Glutamatergic neuron (in vitro differentiated cells): Measurements from ENCODE around the gene RIMS3. TPM values are rescaled to one million over a fixed set of nuclear protein-coding genes. Genes with fewer than 3 reads are reported as not detected.
"Not testable (repeated sequence)": the region's sequence is repeated elsewhere in the genome, so short reads cannot be mapped to it uniquely, and the experiment has no call there.

ENCODE experiments used
- DNase-seq: peaks from one replicate; pipeline ENCODE4 v3.0.0; 2022
- H3K27ac Mint-ChIP-seq: one replicate; pipeline ENCODE4 v1.8.0; 2020; ENCODE audit warnings: mild to moderate bottlenecking, mixed read lengths, inconsistent platforms; ENCODE audit not compliant: unreplicated experiment
- H3K27me3 Mint-ChIP-seq: one replicate; pipeline ENCODE4 v1.8.0; 2020; ENCODE audit warnings: mild to moderate bottlenecking, moderate library complexity, mixed read lengths, inconsistent platforms; ENCODE audit not compliant: unreplicated experiment
- H3K36me3 Mint-ChIP-seq: one replicate; pipeline ENCODE4 v1.8.0; 2020; ENCODE audit warnings: mild to moderate bottlenecking, mixed read lengths, inconsistent platforms; ENCODE audit not compliant: unreplicated experiment
- H3K4me1 Mint-ChIP-seq: one replicate; pipeline ENCODE4 v1.8.0; 2020; ENCODE audit warnings: mild to moderate bottlenecking, low read depth, mixed read lengths, inconsistent platforms; ENCODE audit not compliant: unreplicated experiment
- H3K4me3 Mint-ChIP-seq: one replicate; pipeline ENCODE4 v1.8.0; 2020; ENCODE audit warnings: mild to moderate bottlenecking, mixed read lengths, inconsistent platforms; ENCODE audit not compliant: unreplicated experiment
- H3K9me3 Mint-ChIP-seq: one replicate; pipeline ENCODE4 v1.8.0; 2020; ENCODE audit warnings: mild to moderate bottlenecking, moderate library complexity, mixed read lengths, inconsistent platforms; ENCODE audit not compliant: unreplicated experiment
- total RNA-seq: library from RNA; stranded (reverse); fragmentation: NEBNext Ultra II Directional; extraction: Animal tissue kit (Norgen Biotek cat#: 25700); gene quantifications from one replicate; pipeline ENCODE4 v1.2.1, GENCODE V29; 2021; ENCODE audit not compliant: unreplicated experiment
- TF ChIP-seq, protein P1 (sequence below): fragments of 200-600 bp; sonication (generic); IDR thresholded peaks from one replicate; pipeline ENCODE4 v1.5.0; 2021; ENCODE audit not compliant: partially characterized antibody, unreplicated experiment

Gene RIMS3
- total RNA-seq, 1 donor from 2014 or later, result 126 TPM

DNA sequence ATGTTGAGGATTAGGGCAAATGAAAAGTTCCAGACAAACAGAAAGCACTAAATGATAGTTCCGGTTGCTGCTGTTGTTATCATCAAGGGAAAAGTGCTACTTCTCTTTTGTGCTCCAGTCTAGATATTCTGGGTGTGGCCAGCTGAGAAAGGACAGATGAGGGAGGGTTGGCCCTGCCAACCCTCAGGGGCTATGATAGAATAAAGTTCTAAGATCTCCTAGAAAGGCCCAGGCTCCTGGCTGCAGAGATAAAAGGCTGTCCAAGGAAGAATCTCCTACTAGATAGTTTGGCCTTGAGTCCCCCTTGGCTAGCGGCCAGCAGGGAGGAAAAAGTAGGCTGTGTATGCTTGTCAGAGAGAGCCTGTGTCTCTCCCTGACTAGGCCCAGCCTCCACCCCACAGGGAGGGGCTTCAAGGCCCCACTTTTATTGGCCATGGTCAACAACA lies 31.5 kb downstream of the RIMS3 start:
- no peak overlapping the region for H3K4me3 Mint-ChIP-seq
- peaks cover 9% of the 10 kb centered on the region for H3K36me3 Mint-ChIP-seq
- peaks cover 5% of the 10 kb centered on the region for H3K27me3 Mint-ChIP-seq
- DNase-seq, result no peak
- H3K4me1 Mint-ChIP-seq, result peaks cover 12% of the 10 kb centered on the region
- no peak overlapping the region for H3K27ac Mint-ChIP-seq
- H3K9me3 Mint-ChIP-seq, result peaks cover 15% of the 10 kb centered on the region
- TF ChIP-seq, protein P1, sequence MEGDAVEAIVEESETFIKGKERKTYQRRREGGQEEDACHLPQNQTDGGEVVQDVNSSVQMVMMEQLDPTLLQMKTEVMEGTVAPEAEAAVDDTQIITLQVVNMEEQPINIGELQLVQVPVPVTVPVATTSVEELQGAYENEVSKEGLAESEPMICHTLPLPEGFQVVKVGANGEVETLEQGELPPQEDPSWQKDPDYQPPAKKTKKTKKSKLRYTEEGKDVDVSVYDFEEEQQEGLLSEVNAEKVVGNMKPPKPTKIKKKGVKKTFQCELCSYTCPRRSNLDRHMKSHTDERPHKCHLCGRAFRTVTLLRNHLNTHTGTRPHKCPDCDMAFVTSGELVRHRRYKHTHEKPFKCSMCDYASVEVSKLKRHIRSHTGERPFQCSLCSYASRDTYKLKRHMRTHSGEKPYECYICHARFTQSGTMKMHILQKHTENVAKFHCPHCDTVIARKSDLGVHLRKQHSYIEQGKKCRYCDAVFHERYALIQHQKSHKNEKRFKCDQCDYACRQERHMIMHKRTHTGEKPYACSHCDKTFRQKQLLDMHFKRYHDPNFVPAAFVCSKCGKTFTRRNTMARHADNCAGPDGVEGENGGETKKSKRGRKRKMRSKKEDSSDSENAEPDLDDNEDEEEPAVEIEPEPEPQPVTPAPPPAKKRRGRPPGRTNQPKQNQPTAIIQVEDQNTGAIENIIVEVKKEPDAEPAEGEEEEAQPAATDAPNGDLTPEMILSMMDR, result no peak

DNA sequence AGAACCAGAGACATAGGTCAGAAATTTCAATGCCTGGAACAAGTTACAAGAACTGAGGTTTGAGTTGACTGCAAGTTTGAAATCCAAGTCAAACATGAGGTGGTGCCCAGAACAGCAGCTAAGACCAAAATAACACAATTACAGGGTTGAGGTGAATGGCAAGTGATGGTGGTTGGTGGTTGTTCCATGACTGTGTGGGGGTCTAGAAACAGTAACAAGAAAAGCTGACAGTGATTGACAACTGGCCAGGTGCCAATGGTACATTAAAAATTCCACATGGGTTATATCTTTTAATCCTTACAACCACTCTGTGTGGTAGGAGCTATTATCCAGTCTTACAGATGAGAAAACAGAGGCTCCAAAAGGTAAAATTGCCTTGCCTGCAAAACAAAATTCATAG lies 32.0 kb downstream of the RIMS3 start:
- H3K27ac Mint-ChIP-seq, result no peak overlapping the region
- peaks cover 12% of the 10 kb centered on the region for H3K9me3 Mint-ChIP-seq
- H3K27me3 Mint-ChIP-seq, result peaks cover 8% of the 10 kb centered on the region
- no peak overlapping the region for H3K4me3 Mint-ChIP-seq
- H3K36me3 Mint-ChIP-seq, result peaks cover 5% of the 10 kb centered on the region
- TF ChIP-seq, protein P1, result no peak
- H3K4me1 Mint-ChIP-seq, result peaks cover 12% of the 10 kb centered on the region
- DNase-seq, result no peak

DNA sequence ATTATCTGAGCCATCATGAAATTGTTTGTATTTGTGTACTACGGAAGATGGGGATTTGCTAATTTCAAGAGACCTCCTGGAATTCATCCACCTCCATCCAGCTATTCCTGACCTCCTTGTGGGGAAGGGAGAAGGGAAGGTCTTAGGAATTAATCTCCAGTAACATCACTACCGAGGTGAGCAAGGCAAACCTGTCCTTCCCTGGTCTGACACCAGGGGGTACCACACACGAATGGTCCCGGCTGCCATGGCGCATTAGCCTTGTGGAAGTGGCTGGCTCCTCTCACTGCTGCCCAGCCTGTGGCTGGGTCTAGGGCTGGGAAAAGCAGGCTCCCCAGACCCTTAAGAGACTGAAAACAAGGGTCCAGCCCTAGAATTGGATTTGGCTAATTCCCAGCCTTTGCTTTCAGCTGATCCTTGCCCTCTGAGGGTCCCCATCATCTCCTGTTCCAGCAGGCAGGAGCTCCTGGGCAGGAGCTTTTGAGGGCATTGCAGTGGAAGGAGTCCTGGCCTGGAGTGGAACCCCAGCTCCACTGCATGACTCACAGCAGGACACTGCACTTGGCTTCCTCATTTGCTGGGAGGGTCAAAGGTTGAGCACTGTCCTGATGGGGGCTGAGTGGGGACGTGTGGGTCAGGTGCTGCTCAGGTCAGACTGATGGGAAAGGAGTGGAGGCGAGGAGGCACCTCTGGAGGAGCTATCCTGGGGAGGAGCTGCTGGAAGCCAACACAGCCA lies 34.8 kb downstream of the RIMS3 start:
- peaks cover 8% of the 10 kb centered on the region for H3K27me3 Mint-ChIP-seq
- peaks cover 6% of the 10 kb centered on the region for H3K9me3 Mint-ChIP-seq
- H3K4me1 Mint-ChIP-seq, result peaks cover 5% of the 10 kb centered on the region
- no peak overlapping the region for H3K4me3 Mint-ChIP-seq
- no peak overlapping the region for H3K27ac Mint-ChIP-seq
- peak; percentile 82 for DNase-seq
- no peaks in the 10 kb centered on the region for H3K36me3 Mint-ChIP-seq
- TF ChIP-seq, protein P1, result peak; percentile 76

- H3K36me3 Mint-ChIP-seq, H3K4me1 Mint-ChIP-seq, H3K9me3 Mint-ChIP-seq, H3K4me3 Mint-ChIP-seq, H3K27ac Mint-ChIP-seq, H3K27me3 Mint-ChIP-seq, DNase-seq: not testable (repeated sequence)
Measured at GRCh38 chr1:40629546-40629945, 35.9 kb downstream of the RIMS3 start.

DNA sequence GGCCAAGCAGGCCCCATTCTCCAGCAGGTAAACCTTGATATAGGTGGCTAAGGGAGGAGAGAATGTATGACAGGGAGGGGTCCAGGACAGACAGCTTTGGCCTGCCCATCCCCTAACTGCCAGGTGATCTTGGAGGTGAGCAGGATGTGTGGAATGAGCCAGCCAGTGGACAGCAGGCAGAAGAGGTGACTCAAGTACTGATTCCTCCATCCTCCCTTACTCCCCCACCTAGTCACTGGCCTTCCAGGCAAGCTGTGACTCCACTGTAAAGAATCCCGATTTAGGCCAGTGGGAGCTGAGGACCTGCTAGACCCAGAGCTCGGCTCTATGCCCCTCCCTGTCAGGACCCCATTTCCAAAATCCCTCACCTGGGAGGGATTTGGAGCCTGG lies 36.6 kb downstream of the RIMS3 start:
- no peak overlapping the region for H3K27ac Mint-ChIP-seq
- peaks cover 8% of the 10 kb centered on the region for H3K27me3 Mint-ChIP-seq
- TF ChIP-seq, protein P1, result no peak
- DNase-seq, result no peak
- H3K9me3 Mint-ChIP-seq, result peaks cover 8% of the 10 kb centered on the region
- H3K4me3 Mint-ChIP-seq, result no peak overlapping the region
- H3K36me3 Mint-ChIP-seq, result no peaks in the 10 kb centered on the region
- H3K4me1 Mint-ChIP-seq, result peaks cover 8% of the 10 kb centered on the region
